GM21529 (cell line): ENCODE data around the gene PANX1.
"Not testable (repeated sequence)": the region's sequence is repeated elsewhere in the genome, so short reads cannot be mapped to it uniquely, and the experiment has no call there.

Source experiments
- ATAC-seq: cut with Tn5 transposase; IDR thresholded peaks from one replicate; pipeline ENCODE4 v1.9.1; 2021; ENCODE audit not compliant: unreplicated experiment

The PANX1 gene

GRCh38 chr11:94128746-94129511, at the start of gene PANX1:
Gene PANX1 (plus strand): TSS chr11:94128841. CDS start chr11:94129313, 472 bp downstream.
- peak; percentile 78 for ATAC-seq

GRCh38 chr11:94084164-94084563, 44.5 kb upstream of the PANX1 start:
- ATAC-seq: no peak

GRCh38 chr11:94088906-94089305, 39.7 kb upstream of the PANX1 start:
- no peak for ATAC-seq

- ATAC-seq: no peak
Measured at GRCh38 chr11:94089341-94089740, 39.3 kb upstream of the PANX1 start.

- no peak for ATAC-seq
Measured at GRCh38 chr11:94090401-94090800, 38.2 kb upstream of the PANX1 start.

- ATAC-seq: no peak
Measured at GRCh38 chr11:94091091-94091490, 37.5 kb upstream of the PANX1 start.

- no peak for ATAC-seq
Measured at GRCh38 chr11:94100253-94100652, 28.4 kb upstream of the PANX1 start.

GRCh38 chr11:94103471-94103870, 25.2 kb upstream of the PANX1 start:
- no peak for ATAC-seq

- no peak for ATAC-seq
Measured at GRCh38 chr11:94104734-94105133, 23.9 kb upstream of the PANX1 start.

GRCh38 chr11:94106716-94107115, 21.9 kb upstream of the PANX1 start:
- ATAC-seq: no peak

GRCh38 chr11:94107363-94107762, 21.3 kb upstream of the PANX1 start:
- no peak for ATAC-seq

GRCh38 chr11:94111241-94111640, 17.4 kb upstream of the PANX1 start:
- ATAC-seq: no peak

GRCh38 chr11:94111660-94112059, 17.0 kb upstream of the PANX1 start:
- ATAC-seq: no peak

GRCh38 chr11:94112206-94112953, 16.3 kb upstream of the PANX1 start:
- ATAC-seq: no peak

- no peak for ATAC-seq
Measured at GRCh38 chr11:94117197-94117574, 11.5 kb upstream of the PANX1 start.

- ATAC-seq: no peak
Measured at GRCh38 chr11:94117871-94118270, 10.8 kb upstream of the PANX1 start.

GRCh38 chr11:94119676-94120075, 9.0 kb upstream of the PANX1 start:
- ATAC-seq: not testable (repeated sequence)

GRCh38 chr11:94120516-94120915, 8.1 kb upstream of the PANX1 start:
- not testable (repeated sequence) for ATAC-seq

GRCh38 chr11:94120946-94121345, 7.7 kb upstream of the PANX1 start:
- no peak for ATAC-seq

GRCh38 chr11:94125407-94126115, 3.1 kb upstream of the PANX1 start:
- ATAC-seq: no peak

GRCh38 chr11:94127638-94128037, 1.0 kb upstream of the PANX1 start:
- no peak for ATAC-seq

- ATAC-seq: peak; percentile 24
Measured at GRCh38 chr11:94128291-94128745, 323 bp upstream of the PANX1 start.
